Esophagus squamous epithelium (tissue), 5 donors: Measurements from ENCODE around the gene ZBTB46. TPM values are rescaled to one million over a fixed set of nuclear protein-coding genes. Genes with fewer than 3 reads are reported as not detected.
A peak's percentile ranks its signal among the peaks of the same experiment; 100 is the strongest.

Source experiments
- DNase-seq: peaks from one replicate; lab custom pipeline; 2025; lab: John Stamatoyannopoulos, UW
- H3K27ac ChIP-seq, 4 donors: fragments of 200-600 bp; sonication (generic); one replicate each; pipeline ENCODE4 v1.5.1; 2016 to 2019; ENCODE audit warnings: mild to moderate bottlenecking in 1 of 4
- H3K27me3 ChIP-seq, 4 donors: fragments of 200-600 bp; sonication (generic); 1 replicate in 3 of 4; 2 replicates in 1 of 4; pipeline versions ENCODE4 v1.5.1 to v1.6.0; 2017 to 2021; ENCODE audit warnings: antibody characterized with exemption in 1 of 4
- H3K36me3 ChIP-seq, 3 donors: fragments of 200-600 bp; sonication (generic); one replicate each; pipeline ENCODE4 v1.5.1; 2016 to 2019
- H3K4me1 ChIP-seq, 3 donors: fragments of 200-600 bp; sonication (generic); one replicate each; pipeline ENCODE4 v1.5.1; 2017 to 2019
- H3K4me3 ChIP-seq, 4 donors: fragments of 200-600 bp; sonication (generic); 1 replicate in 3 of 4; 2 replicates in 1 of 4; pipeline ENCODE4 v1.5.1; 2016 to 2019; ENCODE audit warnings: mild to moderate bottlenecking in 2 of 4, moderate library complexity in 1 of 4
- H3K9me3 ChIP-seq, 3 donors: fragments of 200-600 bp; sonication (generic); one replicate each; pipeline ENCODE4 v1.5.1; 2016 to 2019
- CTCF ChIP-seq, 6 experiments: fragments of 450-650 bp in 4 of 6; fragments of 200-600 bp in 2 of 6; sonication (generic) in 2 of 6; IDR thresholded peaks; one replicate each; pipeline ENCODE4 v1.5.1; 2016 to 2019; ENCODE audit warnings: antibody characterized with exemption in 6 of 6, mild to moderate bottlenecking in 4 of 6, moderate library complexity in 4 of 6
- POLR2A ChIP-seq, 4 donors: fragments of 450-650 bp; IDR thresholded peaks; one replicate each; pipeline ENCODE4 v1.6.1; 2017; ENCODE audit warnings: antibody characterized with exemption in 4 of 4, mild to moderate bottlenecking in 4 of 4, moderate library complexity in 3 of 4
- WGBS, 2 donors: methylation state at CpG; one replicate each; pipeline ENCODE4 v1.1.5; 2018; 5-methylcytosine and 5-hydroxymethylcytosine counted together
- intact Hi-C: fragments of 100-400 bp; cut with DNase I; formaldehyde crosslinking; loops from one replicate; pipeline ENCODE4 v1.15.0; 2022
- total RNA-seq, 4 donors: library from RNA; depleted of rRNA; stranded (reverse); fragments of >200 nt; gene quantifications; one replicate each; pipeline ENCODE4 v1.1.0, GENCODE V29; 2016
- donor health status: DM: yes; HTN: yes; CAD: no.

The ZBTB46 gene
- total RNA-seq, 4 donors from 2014 or later = 0.79 to 4.2 (median 2.0) TPM

GRCh38 chr20:63703976-63704748, 126.9 kb downstream of the ZBTB46 start:
- no peak for TF ChIP-seq POLR2A (IDR thresholded peaks at IDR 0.05)
- TF ChIP-seq CTCF (IDR thresholded peaks at IDR 0.05) = no peak
- H3K36me3 ChIP-seq = peaks cover 10 to 48% (median 25%) of the 10 kb centered on the region in 3 donors
- intact Hi-C loops = no loop called here
- DNase-seq = no peak
- H3K4me1 ChIP-seq = peaks cover 27 to 38% (median 27%) of the 10 kb centered on the region in 3 donors
- H3K9me3 ChIP-seq = no peaks in the 10 kb centered on the region
- H3K27ac ChIP-seq = no peak overlapping the region
- H3K4me3 ChIP-seq = no peak overlapping the region
- no peaks in the 10 kb centered on the region for H3K27me3 ChIP-seq
- 67 to 80% methylated on average over 2 to 3 of the region's 11 CpGs for WGBS, 2 donors

- no peaks in the 10 kb centered on the region for H3K27me3 ChIP-seq
- no peak for TF ChIP-seq POLR2A (IDR thresholded peaks at IDR 0.05)
- no peak for TF ChIP-seq CTCF (IDR thresholded peaks at IDR 0.05)
- H3K36me3 ChIP-seq = peaks cover 10 to 45% (median 25%) of the 10 kb centered on the region in 3 donors
- WGBS, 2 donors = 90% methylated on average over 2 of the region's 15 CpGs; no CpG with 5 or more reads in 1 of the 2 donors
- intact Hi-C loops = no loop called here
- H3K4me1 ChIP-seq = peaks cover 27 to 38% (median 27%) of the 10 kb centered on the region in 3 donors
- H3K4me3 ChIP-seq = no peak overlapping the region
- DNase-seq = no peak
- H3K9me3 ChIP-seq = no peaks in the 10 kb centered on the region
- no peak overlapping the region for H3K27ac ChIP-seq
These were observed 127.5 kb downstream of the ZBTB46 start for GRCh38 chr20:63703471-63703975.

GRCh38 chr20:63702751-63703470, 128.2 kb downstream of the ZBTB46 start:
- H3K36me3 ChIP-seq = peaks cover 10 to 45% (median 25%) of the 10 kb centered on the region in 3 donors
- DNase-seq = no peak
- intact Hi-C loops = no loop called here
- 52 to 83% methylated on average over 5 to 9 of the region's 13 CpGs for WGBS, 2 donors
- TF ChIP-seq POLR2A (IDR thresholded peaks at IDR 0.05) (no peak), CTCF (IDR thresholded peaks at IDR 0.05) (no peak)
- H3K27me3 ChIP-seq = no peaks in the 10 kb centered on the region
- peaks cover 27 to 40% (median 32%) of the 10 kb centered on the region in 3 donors for H3K4me1 ChIP-seq
- no peaks in the 10 kb centered on the region for H3K9me3 ChIP-seq
- no peak overlapping the region for H3K4me3 ChIP-seq
- no peak overlapping the region for H3K27ac ChIP-seq

- Histone ChIP-seq H3K27ac (peak overlapping the region in 1 of 4 donors; percentile 39), H3K4me3 (no peak overlapping the region), H3K9me3 (no peaks in the 10 kb centered on the region), H3K4me1 (peaks cover 31 to 47% (median 39%) of the 10 kb centered on the region in 3 donors), H3K36me3 (peaks cover 10 to 45% (median 25%) of the 10 kb centered on the region in 3 donors), H3K27me3 (no peaks in the 10 kb centered on the region)
- intact Hi-C loops = no loop called here
- 76 to 87% methylated on average over 4 to 5 of the region's 16 CpGs for WGBS, 2 donors
- TF ChIP-seq CTCF (IDR thresholded peaks at IDR 0.05) = no peak
- no peak for TF ChIP-seq POLR2A (IDR thresholded peaks at IDR 0.05)
- no peak for DNase-seq
These were observed 128.9 kb downstream of the ZBTB46 start for GRCh38 chr20:63702036-63702665.
